CD1c-positive myeloid dendritic cell (primary cell): ENCODE measurements around the gene FAM117A.

ENCODE experiments used
- DNase-seq: peaks from one replicate; pipeline ENCODE4 v3.0.0-alpha.2; 2016; ENCODE audit errors: extremely low spot score

The FAM117A gene

DNA sequence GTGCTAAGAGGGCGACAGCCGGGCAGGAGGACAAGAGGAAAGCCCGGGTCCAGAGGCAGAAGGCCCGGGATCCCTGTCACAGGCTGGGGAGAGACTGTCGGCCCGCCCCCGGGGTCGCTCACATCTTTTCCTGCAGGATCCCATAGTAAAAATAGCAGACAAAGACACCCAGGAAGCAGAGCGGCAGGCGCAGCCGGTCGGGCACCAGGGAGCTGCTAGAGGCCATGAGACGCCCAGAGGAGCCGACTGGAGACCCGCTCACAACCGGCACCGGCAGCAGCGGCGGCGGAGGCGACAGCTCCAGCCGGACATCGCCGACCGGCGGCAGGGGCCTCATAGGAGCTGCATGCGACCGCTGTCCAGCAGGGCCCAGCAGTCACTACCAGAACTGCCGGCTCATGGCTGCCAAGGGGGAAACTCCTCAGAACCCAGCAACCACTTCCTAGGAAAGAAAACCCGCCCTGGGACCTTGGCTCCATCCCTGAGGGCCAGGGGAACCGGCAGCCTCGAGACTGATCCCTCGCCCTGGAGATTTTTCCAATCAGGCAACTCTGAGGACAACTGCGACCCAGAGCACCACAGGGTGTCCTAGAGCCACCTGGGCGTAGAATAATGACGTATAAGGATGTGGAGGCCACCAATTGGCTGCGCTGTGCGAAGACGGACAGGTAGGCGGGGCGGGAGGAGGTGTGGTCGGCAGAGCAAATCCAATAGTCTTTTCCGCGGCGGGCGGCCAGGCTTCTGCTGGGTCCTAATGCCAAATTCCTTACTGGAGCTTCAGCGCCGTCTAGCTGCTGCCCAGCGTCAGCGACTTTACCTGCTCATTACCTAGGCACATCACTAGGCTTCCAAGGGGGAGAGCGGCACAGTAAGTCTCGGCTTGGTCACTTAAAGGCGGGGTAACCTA, 56.1 kb downstream of the FAM117A start, which contains the start of gene SLC35B1:
TSS of gene SLC35B1 (minus strand) at position 357 of the 907 bp plus-strand sequence. CDS start at position 226, 131 bp downstream.
- DNase-seq: peak; percentile 98

DNA sequence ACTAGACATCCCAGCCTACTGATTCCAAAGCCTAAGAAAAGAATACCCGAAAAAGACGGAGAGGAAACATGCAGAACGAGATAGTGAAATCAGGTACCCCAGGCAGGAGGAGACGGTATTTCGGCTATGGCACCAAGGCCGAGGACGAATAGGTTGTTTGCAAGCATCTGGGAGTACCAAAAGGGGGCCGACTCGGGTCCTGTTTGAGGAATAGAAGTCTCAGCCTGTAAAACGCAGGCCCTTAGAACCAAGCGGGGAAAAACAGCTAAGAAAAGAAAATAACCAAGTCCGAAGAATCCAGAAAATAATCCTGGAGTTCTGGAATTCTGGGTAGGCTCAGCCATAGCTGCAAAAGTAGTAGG, 56.7 kb downstream of the FAM117A start:
- no peak for DNase-seq

DNA sequence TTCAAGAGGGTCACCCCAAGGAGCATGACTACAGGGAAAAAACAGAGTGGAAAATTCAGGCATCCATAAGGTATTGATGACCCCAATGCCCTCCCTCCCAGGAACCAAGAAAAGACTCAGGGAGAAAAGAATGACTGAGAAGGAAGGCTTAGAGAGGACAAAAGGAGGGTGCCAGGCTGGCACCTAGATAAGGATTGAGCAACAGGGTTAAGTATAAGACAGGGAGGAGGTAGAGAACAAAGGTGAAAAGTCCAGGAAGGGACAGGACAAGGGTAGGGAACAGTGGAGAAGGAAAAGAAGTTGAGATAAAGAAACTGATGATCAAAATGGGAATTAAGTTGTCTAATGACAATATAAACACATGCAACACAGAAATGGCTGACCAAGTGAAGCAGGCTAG, 58.7 kb downstream of the FAM117A start:
- DNase-seq: no peak

DNA sequence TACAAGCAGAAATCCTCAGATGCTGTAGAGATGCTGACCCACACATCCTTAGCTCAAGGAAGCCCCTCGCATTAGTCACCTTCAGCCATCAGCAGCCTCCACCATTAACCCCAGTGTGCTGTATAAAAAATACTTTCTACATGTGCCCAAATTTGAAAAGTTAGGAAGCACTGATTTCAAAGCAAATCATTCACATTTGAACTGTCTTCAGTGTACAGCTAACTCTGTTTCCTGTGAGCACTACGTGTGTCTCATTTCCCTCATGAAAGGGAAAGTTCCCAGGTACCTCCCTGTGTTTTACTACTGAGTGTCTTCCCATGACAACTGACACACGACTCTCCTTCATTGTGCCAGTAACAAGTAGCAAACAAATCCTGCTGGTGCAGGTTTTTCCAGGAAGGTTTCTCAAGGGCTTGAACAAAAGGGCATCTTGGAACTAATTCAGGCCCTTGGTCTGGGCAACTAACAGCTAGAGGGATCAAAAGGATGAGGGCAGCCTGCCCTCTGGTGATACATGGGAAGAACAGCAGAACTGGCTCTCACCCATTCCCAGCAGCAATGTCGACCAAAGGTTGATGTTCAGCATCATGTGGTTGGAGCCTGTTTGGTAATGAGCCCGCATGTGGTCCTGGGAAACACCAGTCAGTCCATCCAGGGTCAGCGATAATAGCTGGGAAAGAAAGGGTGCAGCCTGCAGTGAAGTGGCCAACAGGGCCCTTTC, 60.2 kb downstream of the FAM117A start:
- peak; percentile 52 for DNase-seq

DNA sequence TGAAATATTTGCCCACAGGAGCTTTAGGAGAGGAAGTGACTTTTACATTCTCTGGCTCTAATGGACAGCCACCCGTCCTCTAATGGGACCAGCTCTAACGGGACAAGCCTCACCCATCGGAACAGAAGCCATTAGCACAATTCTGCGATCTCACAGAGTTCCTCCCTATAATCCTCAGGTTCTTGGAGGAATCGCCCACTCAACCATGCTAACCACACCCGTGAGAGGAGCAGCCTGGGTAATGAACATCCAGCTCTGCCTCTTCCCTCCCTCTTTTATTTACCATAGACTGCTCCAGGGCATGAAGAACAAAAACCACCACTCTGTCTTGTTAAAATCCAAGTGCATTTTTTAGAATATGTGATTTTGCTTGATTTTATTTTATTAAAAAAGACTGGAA, 63.0 kb downstream of the FAM117A start:
- no peak for DNase-seq

DNA sequence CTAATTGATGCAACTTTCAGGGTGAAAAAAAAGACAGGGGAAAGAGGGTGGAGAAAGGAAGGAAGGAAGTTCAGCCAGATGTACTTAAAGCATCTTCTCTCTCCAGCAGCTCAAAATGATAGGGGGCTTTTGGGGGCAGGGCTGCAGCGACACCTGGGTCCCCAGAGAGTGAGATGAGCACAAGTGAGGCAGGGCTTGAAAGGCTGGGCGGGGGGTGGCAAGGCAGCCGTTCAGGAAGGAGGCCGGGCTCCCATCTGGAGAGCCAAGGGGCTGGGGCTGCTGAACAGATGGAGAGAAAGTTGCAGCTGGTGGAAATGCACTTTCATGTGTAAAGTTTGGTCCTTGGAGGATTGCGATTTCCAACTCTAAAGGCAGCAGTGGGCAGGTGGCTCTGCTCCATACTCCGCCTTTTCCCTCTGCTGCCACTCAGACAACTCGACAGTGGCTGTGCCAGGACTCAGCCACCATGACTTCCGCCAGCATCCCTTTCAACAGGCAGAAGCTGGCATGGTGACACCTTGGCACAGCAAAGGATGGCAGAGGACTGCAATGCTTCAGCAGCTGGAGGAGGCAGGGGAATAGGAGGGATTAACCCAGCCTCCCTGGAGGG, 63.9 kb downstream of the FAM117A start:
- DNase-seq: no peak

DNA sequence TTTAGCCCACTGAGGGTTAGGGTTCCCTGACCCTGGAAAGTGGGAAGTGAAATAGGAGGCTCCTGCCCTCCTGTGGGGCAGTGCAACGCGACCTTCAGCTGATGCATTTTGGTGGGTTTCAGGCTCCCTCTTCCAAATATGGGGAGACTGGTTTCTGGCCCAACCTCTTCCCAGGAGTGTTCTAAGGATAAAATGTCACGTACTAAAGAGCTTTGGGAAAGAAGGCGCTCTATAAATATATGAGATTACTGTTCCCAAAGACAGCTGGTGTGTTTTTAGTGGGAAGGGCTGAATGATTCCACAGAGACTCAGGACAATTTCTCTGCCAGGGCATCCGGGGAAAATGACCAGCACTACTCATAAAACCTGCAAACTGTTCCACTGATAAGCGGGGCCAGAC, 65.9 kb downstream of the FAM117A start:
- DNase-seq: no peak

DNA sequence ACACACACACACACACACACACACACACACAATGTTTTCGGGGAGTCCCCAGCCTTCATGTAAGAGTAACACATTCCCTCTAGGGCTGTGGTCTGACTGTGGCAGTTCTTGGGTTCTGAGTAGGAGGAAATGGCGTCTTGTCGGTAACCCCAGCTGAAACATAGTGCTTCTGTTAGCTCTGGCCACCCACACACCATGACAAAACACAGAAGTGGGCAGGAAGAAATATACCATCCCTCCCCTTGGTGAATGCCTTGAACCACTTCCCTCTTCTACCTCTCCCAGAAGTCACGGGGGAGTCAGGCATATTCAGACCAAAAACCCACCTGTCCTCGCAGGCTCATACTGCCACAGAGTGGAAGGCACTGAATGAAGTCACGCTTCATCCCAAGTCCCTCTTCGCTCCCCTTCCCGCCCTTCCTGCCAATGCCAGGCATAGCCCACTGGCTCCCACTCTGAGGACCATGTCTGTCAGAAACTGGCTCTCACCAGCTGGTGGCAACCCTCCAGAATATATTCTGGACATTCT, 67.6 kb downstream of the FAM117A start:
- DNase-seq: peak; percentile 92

DNA sequence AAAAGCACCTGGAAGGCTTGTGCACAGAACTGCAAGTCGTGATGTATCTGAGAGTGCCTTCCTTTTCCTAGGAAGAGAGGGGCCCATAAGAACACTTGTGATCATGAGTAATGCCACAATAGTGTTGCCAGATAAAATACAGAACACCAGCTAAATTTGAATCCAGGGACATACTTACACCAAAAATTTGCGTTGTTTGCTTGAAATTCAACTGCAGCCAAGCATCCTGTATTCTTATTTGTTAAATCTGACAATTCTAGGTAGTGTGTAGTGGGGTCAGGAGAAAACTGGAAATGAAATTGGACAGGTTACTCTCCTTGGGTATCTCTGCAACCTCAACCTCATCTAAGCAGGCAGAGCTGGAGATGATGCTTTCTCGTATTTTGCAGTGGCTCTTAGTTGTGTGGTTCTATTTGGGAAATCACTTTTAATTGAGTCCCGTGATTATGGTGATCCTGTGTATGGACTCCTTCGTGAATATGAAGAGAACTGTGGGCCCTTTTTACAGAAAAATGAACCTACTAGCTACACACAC, 68.2 kb downstream of the FAM117A start:
- no peak for DNase-seq

DNA sequence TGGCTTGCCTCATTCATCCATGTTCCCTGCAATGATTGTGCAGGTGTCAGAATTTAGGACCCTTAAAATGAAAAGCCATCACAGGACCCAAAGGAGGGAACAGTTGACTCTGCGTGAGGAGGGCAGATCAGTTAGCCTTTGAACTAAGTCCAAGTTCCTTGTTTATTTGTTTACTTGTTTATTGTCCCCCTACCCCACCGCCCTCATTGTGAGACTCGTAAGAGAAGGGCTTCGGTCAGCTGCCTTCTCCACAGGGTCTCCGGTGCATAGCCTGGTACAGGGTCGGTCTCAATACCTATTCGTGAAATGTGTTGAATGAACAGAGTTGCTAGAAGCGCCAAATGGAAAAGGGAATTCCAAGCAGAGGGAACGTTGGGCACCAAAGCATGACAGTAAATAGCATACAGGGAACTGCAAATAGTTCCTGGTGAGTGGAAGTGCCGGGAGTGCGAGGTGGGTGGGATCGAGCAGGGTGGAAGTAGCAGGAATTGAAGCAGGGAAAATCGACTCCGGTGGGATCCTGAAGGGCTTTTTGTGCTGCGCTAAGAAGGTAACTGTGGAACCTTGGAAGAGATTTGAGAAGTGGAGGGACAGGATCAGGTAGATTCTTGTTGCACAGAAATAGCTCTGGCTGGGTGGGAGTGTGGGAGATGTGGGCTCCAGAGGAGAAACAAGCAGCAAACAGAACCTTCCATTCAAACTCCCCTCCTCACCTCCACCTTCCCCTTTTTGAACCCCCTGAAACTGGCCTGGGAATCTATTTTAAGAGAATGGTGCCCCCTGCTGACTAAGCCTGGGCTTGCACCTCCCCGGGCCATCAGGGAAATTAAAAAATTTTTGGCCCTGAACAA, 68.9 kb downstream of the FAM117A start:
- DNase-seq: peak; percentile 76

DNA sequence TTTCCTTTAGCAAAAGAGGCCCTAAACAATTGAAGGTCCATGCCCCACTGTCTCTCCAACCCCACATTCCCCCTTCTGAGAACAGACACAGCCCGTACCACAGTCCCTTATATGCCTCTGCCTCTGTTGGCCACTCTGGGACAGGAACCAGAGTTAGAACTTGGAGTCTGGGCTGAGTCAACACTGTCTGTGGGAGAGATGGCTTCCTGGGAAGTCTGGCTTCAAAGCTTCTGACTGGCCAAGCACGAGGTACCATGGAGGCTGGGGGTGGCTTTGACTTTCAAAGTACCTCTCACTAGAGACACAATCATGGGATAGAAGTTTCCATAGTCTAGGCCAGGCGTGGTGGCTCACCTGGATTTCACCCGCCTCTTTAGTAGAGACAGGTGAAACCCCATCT, 71.2 kb downstream of the FAM117A start:
- DNase-seq: peak; percentile 55

DNA sequence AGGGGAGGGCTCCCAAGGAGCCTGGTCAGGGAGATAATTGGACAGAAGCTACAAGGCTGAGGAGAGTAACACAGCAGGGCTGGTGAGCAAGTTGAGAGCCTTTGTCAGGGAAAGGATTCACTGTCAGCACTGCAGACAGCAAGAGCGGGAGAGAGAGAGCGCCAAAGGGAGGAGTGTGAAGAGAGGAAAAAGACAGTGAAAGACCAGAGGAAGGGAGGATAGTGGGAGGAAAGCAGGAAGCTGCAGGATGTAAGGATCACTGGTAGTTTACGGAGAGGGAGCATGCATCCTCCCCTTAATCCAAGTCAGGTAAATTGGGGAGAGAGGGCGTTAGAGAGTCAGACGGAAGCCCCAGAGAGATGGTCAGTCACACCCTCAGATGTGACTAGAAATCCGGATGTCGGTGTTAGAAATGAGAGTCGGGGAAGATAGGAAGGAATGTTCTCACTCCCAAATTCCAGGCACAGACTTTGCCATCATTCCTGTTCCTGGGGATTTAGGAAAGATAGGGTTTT, 72.2 kb downstream of the FAM117A start:
- no peak for DNase-seq

DNA sequence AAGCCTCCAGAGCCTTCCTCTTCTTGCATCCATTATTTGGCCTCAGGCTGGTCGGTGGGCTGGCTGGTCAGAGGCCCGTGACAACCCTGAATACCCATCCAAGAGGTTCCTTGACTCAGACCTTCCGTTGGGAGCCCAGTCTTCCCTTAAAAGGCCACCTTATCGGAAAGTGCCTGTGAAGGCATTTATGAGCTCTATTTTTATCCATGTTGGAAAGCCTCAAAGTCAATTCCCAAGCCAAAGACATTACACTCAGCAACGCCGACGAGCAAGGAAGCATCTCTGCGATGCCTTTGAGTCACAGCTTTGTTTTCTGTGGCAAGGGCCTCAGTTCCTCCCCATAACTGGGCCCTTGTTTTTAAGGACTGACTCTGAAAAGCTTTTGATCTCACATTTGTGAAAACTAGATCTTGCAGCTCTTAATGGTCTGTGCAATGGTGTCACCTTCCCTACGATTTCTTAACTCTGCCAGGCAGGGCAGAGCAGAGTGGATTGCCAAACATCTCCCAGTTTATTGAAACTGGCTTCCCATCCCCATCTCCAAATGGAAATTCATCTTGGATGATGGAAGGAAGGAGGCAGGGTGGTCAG, 72.8 kb downstream of the FAM117A start:
- DNase-seq: no peak

DNA sequence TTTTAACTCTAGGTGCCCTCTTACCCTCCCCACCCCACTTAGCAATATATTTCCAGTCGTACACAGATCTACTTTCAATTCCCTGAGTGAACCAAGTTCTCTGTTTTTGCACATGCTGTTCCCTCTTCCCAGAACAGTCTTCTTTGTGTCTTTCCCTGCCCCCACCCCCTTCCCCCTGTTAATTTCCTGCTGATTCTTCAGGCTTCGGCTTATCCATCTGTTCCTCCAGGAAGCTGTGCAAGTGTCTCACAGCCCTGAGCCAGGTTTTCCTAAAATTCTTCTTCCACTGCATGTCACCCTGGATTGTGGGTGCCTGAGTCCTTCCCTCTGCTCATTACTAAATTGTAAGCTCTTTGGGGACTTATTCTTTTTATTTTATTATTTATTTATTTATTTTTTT, 73.7 kb downstream of the FAM117A start:
- DNase-seq: no peak

DNA sequence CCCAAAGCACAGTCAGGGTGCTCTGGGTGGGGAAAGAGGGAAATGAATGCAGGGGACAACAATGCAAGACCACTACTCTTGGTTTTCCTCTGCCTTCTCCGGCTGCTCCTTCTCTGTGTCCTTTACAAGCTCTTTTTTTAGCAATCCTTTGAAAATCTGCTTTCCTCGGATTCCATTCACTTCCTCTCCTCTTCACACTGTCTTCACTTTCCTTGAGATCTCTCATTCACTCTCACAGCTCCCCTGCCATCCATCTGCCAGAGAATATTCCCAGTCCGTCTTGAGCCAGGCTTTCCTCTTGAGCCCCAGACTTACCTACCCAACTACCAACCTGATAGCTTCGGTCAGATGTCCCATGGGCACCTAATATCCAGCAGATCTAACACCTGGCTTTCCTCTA, 75.1 kb downstream of the FAM117A start:
- no peak for DNase-seq

DNA sequence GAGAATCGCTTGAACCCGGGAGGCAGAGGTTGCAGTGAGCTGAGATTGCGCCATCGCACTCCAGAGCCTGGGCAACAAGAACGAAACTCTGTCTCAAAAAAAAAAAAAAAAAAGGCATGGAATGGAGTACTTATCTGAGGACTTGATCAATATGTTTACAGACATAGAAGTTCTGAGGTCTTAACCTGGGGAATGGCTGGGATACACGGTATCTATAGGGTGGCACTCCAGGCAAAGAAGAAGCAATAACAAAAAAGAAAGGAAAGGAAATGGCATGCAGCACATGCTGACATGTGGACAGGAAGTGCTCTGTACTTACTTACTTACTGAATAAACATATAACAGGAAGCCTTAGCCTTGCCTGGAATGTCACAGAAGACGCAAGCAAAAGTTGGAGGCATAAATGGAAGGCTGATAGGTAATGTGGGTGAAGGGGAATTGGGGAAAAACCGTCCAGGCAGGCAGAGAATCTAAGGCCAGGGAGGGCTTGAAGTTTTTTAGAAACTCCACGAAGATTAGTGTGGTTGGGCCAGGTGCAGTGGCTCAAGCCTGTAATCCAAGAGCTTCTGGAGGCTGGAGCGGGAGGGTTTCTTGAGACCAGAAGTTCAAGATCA, 75.9 kb downstream of the FAM117A start:
- DNase-seq: peak; percentile 35

DNA sequence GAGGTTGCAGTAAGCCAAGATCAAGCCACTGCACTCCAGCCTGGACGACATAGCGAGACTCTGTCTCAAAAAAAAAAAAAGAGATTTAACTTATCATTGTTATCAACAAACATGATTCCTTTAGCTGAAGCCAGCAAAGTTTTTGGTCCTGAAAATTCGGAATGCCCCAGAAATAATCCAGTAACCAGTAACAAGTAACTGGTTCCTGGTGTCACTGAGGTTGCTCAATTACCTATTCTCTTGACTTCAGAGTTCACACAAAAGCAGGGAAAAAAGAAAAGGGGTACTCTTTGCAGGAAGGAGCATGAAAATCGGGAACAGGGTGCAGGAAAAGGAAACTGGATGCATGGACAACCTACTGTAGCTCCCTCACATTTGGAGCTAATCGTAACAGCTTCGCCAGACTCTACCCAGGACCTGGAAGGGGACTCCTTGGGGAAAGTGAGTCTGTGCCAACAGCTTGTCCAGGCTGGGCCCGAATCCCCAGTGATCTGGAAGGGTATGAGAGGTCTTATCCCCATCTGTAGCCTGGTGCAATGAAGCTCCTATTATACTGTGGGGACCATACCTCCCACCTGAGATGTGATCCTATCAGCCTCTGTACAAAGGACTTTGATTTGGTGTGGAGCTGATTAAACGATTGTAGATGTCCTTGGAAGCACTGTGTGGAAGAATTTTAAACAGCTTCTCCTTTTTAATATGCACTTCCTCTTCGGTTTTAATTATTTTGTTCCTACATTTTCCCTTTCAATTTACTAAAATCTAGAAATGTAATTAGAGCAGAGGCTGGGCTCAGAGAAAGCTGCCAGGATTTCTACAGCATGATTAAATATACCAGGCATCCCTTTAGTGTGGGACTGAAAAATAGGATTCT, 82.6 kb downstream of the FAM117A start:
- peak; percentile 36 for DNase-seq

DNA sequence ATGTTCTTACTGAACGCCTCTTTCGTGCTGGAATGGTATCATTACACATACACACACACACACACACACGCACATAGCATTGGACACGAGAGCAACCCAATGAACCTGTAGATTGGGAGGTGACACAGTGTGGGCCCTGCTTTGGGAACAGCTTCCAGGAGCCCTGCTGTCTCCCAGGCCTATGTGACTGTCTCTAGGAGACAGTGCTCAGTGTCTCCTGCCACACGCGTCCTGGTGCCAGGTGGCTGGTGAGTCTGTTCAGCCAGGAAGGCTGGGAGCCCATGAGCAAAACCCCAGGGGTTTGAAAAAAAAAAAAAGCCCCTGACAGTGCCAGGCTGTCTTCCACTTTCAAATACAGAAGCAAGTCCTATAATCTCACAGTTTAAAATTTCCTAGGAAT, 83.6 kb downstream of the FAM117A start:
- no peak for DNase-seq
